B cell (primary cell): ENCODE measurements around the gene RYK. TPM values are rescaled to one million over a fixed set of nuclear protein-coding genes. Genes with fewer than 3 reads are reported as not detected.
A peak's percentile ranks its signal among the peaks of the same experiment; 100 is the strongest.

Experiments used
- ATAC-seq: fragments of 200-7000 bp; cut with Tn5 transposase; one replicate; pipeline ENCODE4 v1.10.0; 2021; ENCODE audit warnings: low read depth, mild to moderate bottlenecking, moderate number of reproducible peaks, moderate library complexity
- CTCF ChIA-PET: fragments of 350-600 bp; sonication (Branson Sonifier 250); formaldehyde crosslinking; loops from one replicate; lab custom pipeline; 2021; ENCODE audit warnings: antibody characterized with exemption, inconsistent platforms; lab: Charles Lee
- POLR2A ChIA-PET: fragments of 350-600 bp; sonication (Branson Sonifier 250); formaldehyde crosslinking; loops from one replicate; lab custom pipeline; 2021; ENCODE audit warnings: antibody characterized with exemption; lab: Charles Lee
- DNase-seq: peaks from one replicate; pipeline ENCODE4 v3.0.0; 2013
- H2AFZ ChIP-seq: 2 replicates; pipeline ENCODE4 v1.6.1; 2012; ENCODE audit warnings: mild to moderate bottlenecking, low read depth, low read length; ENCODE audit not compliant: insufficient read depth, poor library complexity, severe bottlenecking
- H3K27ac ChIP-seq, 2 donors: 1 replicate in 1 of 2; 2 replicates in 1 of 2; pipeline ENCODE4 v1.5.1; 2012 to 2013; ENCODE audit warnings: low read length in 2 of 2, mild to moderate bottlenecking in 2 of 2, moderate library complexity in 1 of 2
- H3K27me3 ChIP-seq, 4 experiments: fragments of 200-600 bp in 1 of 4; sonication (generic) in 1 of 4; replicated peaks in 1 of 4; 1 replicate in 2 of 4; 2 replicates in 2 of 4; pipeline versions ENCODE4 v1.6.1 to v1.7.0; 2013 to 2016; ENCODE audit warnings: low read length in 3 of 4, mild to moderate bottlenecking in 2 of 4, mixed read lengths in 1 of 4, moderate library complexity in 1 of 4; ENCODE audit not compliant: insufficient read depth in 4 of 4, control insufficient read depth in 3 of 4; ENCODE audit errors: control extremely low read depth in 1 of 4
- H3K36me3 ChIP-seq, 2 experiments: replicated peaks in 1 of 2; 1 replicate in 1 of 2; 2 replicates in 1 of 2; pipeline versions ENCODE4 v1.6.1 to v1.7.1; 2013; ENCODE audit warnings: low read length in 1 of 2; ENCODE audit not compliant: insufficient read depth in 2 of 2, control insufficient read depth in 1 of 2; ENCODE audit errors: control extremely low read depth in 1 of 2, extremely low read depth in 1 of 2
- H3K4me1 ChIP-seq, 2 donors: fragments of 200-600 bp in 1 of 2; sonication (generic) in 1 of 2; 1 replicate in 1 of 2; 2 replicates in 1 of 2; pipeline versions ENCODE4 v1.5.1 to v1.6.1; 2013 to 2017; ENCODE audit warnings: low read length in 2 of 2; ENCODE audit not compliant: control insufficient read depth in 2 of 2, insufficient read depth in 2 of 2
- H3K4me2 ChIP-seq: replicated peaks from 2 replicates; pipeline ENCODE3; 2012; ENCODE audit warnings: mild to moderate bottlenecking, low read depth, low read length; ENCODE audit not compliant: poor library complexity, severe bottlenecking
- H3K4me3 ChIP-seq, 5 experiments: fragments of 200-600 bp in 1 of 5; sonication (generic) in 1 of 5; 1 replicate in 3 of 5; 2 replicates in 2 of 5; pipeline versions ENCODE4 v1.5.1 to v1.7.0; 2011 to 2016; ENCODE audit warnings: low read length in 4 of 5, mild to moderate bottlenecking in 4 of 5, low read depth in 2 of 5, control low read depth in 1 of 5, moderate library complexity in 1 of 5; ENCODE audit not compliant: insufficient read depth in 1 of 5; ENCODE audit errors: control extremely low read depth in 1 of 5, extremely low read depth in 1 of 5
- H3K79me2 ChIP-seq: fragments of 200-600 bp; sonication (generic); one replicate; pipeline ENCODE4 v1.6.0; 2016; ENCODE audit warnings: low read length; ENCODE audit not compliant: control insufficient read depth, insufficient read depth
- H3K9ac ChIP-seq: fragments of 200-600 bp; sonication (generic); 2 replicates; pipeline ENCODE4 v1.6.1; 2017; ENCODE audit warnings: mild to moderate bottlenecking, low read length, moderate library complexity
- H3K9me3 ChIP-seq, 3 donors: one replicate each; pipeline versions ENCODE4 v1.6.1 to v1.7.1; 2013; ENCODE audit warnings: low read length in 2 of 3; ENCODE audit not compliant: control insufficient read depth in 2 of 3, insufficient read depth in 1 of 3; ENCODE audit errors: control extremely low read depth in 1 of 3
- H4K20me1 ChIP-seq: 2 replicates; pipeline ENCODE4 v1.6.0; 2012; ENCODE audit warnings: mild to moderate bottlenecking, low read length; ENCODE audit not compliant: insufficient read depth, control insufficient read depth, poor library complexity, severe bottlenecking
- H3K27ac Mint-ChIP-seq: one replicate; pipeline ENCODE4 v1.8.0; 2021; ENCODE audit warnings: mixed read lengths
- H3K27me3 Mint-ChIP-seq: one replicate; pipeline ENCODE4 v1.8.0; 2021; ENCODE audit warnings: mixed read lengths
- H3K4me1 Mint-ChIP-seq: one replicate; pipeline ENCODE4 v1.8.0; 2021; ENCODE audit warnings: mixed read lengths
- H3K4me3 Mint-ChIP-seq: one replicate; pipeline ENCODE4 v1.8.0; 2021; ENCODE audit warnings: mixed read lengths
- H3K9me3 Mint-ChIP-seq: one replicate; pipeline ENCODE4 v1.8.0; 2022; ENCODE audit warnings: mixed read lengths; ENCODE audit not compliant: insufficient read depth
- EZH2 ChIP-seq: IDR thresholded peaks from 2 replicates; pipeline ENCODE4 v1.6.1; 2012; ENCODE audit warnings: borderline replicate concordance, low read depth, mild to moderate bottlenecking, moderate library complexity, low read length; ENCODE audit not compliant: insufficient read depth, poor library complexity, severe bottlenecking
- WGBS: methylation state at CpG from one replicate; pipeline ENCODE4 v1.1.5; 2013; ENCODE audit warnings: missing lambda C conversion rate; ENCODE audit not compliant: insufficient coverage; 5-methylcytosine and 5-hydroxymethylcytosine counted together
- intact Hi-C: fragments of 100-400 bp; cut with micrococcal nuclease; formaldehyde crosslinking; loops from one replicate; pipeline ENCODE4 v1.10.0; 2022
- polyA plus RNA-seq: library from polyadenylated mRNA; depleted of rRNA; stranded (reverse); fragments of >200 nt; gene quantifications from 2 replicates; pipeline ENCODE4 v1.2.3, GENCODE V29; 2012
- total RNA-seq, 2 donors: library from RNA; stranded (reverse); fragments of 120-200 nt in 1 of 2; gene quantifications; 1 replicate in 1 of 2; 2 replicates in 1 of 2; pipeline versions ENCODE4 v1.2.3 to v1.2.4, GENCODE V29; 2013 to 2022
- TF ChIP-seq, protein P1 (sequence below): fragments of 200-600 bp; IDR thresholded peaks from one replicate; pipeline ENCODE4 v1.8.0; 2022; ENCODE audit warnings: antibody characterized with exemption, mild to moderate bottlenecking

Gene RYK
- total and polyA plus RNA-seq, 2 donors (not counting 1 experiment from before 2014, with no cell fraction given), result 16.9 to 67.7 TPM

DNA sequence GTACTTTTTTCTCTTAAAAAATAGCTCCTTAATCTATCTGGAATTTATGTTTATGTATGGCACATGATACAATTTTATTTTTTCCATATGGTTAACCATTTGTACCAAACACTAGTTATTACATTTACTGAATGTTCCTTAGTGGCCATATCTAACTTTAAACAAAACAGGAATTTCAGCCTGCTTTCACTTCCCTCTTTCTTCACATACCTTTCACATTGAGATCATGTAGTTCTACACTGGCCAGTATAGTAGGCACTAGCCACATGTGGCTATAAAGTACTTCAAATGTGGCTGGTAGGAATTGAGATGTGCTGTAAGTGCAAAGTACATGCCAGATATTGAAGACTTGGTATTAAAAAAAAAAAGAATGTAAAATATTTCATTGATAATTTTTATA is 4.7 kb upstream of the RYK start:
- H3K27me3 Mint-ChIP-seq, result peaks cover 8% of the 10 kb centered on the region
- no peak overlapping the region for H3K4me2 ChIP-seq
- no peak overlapping the region for H2AFZ ChIP-seq
- no peak overlapping the region for H3K4me3 Mint-ChIP-seq
- H4K20me1 ChIP-seq, result no peaks in the 10 kb centered on the region
- no peak overlapping the region for H3K27ac Mint-ChIP-seq
- H3K27me3 ChIP-seq, result no peaks in the 10 kb centered on the region
- peaks cover 7% of the 10 kb centered on the region for H3K79me2 ChIP-seq
- no peaks in the 10 kb centered on the region for H3K36me3 ChIP-seq
- no peak overlapping the region for H3K27ac ChIP-seq
- H3K9ac ChIP-seq, result no peak overlapping the region
- peaks cover 22% of the 10 kb centered on the region for H3K4me1 Mint-ChIP-seq
- no peak for ATAC-seq
- peaks cover 0 to 1% (median 0%) of the 10 kb centered on the region in 3 donors for H3K9me3 ChIP-seq
- peaks cover 8 to 15% of the 10 kb centered on the region in 2 donors for H3K4me1 ChIP-seq
- TF ChIP-seq, protein P1, sequence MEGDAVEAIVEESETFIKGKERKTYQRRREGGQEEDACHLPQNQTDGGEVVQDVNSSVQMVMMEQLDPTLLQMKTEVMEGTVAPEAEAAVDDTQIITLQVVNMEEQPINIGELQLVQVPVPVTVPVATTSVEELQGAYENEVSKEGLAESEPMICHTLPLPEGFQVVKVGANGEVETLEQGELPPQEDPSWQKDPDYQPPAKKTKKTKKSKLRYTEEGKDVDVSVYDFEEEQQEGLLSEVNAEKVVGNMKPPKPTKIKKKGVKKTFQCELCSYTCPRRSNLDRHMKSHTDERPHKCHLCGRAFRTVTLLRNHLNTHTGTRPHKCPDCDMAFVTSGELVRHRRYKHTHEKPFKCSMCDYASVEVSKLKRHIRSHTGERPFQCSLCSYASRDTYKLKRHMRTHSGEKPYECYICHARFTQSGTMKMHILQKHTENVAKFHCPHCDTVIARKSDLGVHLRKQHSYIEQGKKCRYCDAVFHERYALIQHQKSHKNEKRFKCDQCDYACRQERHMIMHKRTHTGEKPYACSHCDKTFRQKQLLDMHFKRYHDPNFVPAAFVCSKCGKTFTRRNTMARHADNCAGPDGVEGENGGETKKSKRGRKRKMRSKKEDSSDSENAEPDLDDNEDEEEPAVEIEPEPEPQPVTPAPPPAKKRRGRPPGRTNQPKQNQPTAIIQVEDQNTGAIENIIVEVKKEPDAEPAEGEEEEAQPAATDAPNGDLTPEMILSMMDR, result no peak
- TF ChIP-seq EZH2, result no peak
- peak; percentile 35 for DNase-seq
- H3K4me3 ChIP-seq, result no peak overlapping the region
- ChIA-PET CTCF (interaction anchor here (0.6 to 1.6 kb wide), 4 partner anchors 15 to 47 kb away, joined by 3 read pairs; no protein-coding TSS in a partner anchor), POLR2A (no interaction called here)
- H3K9me3 Mint-ChIP-seq, result no peaks in the 10 kb centered on the region
- intact Hi-C loops, result loop anchor here (10.0 kb wide), 2 partner anchors 1531 to 1841 kb away; partner anchors contain the start of genes DNAJC13 and NPHP3

- H4K20me1 ChIP-seq, result peaks cover 10% of the 10 kb centered on the region
- H3K4me1 ChIP-seq, result peaks cover 19 to 27% of the 10 kb centered on the region in 2 donors
- 100% methylated on average over 1 of the region's 1 CpG for WGBS
- H3K36me3 ChIP-seq, result no peaks in the 10 kb centered on the region
- intact Hi-C loops, result loop anchor here (5.0 to 10.0 kb wide), 3 partner anchors 446 to 1839 kb away; partner anchors contain the start of genes DNAJC13, NPHP3 and SRPRB
- no peak overlapping the region for H2AFZ ChIP-seq
- peak overlapping the region; percentile 64 for H3K27ac Mint-ChIP-seq
- ATAC-seq, result no peak
- H3K27me3 Mint-ChIP-seq, result no peaks in the 10 kb centered on the region
- no peaks in the 10 kb centered on the region for H3K27me3 ChIP-seq
- H3K4me1 Mint-ChIP-seq, result peaks cover 36% of the 10 kb centered on the region
- TF ChIP-seq, protein P1, result no peak
- TF ChIP-seq EZH2, result no peak
- no peak overlapping the region for H3K27ac ChIP-seq
- peaks cover 17% of the 10 kb centered on the region for H3K79me2 ChIP-seq
- no peak overlapping the region for H3K9ac ChIP-seq
- H3K4me2 ChIP-seq, result no peak overlapping the region
- H3K4me3 ChIP-seq, result no peak overlapping the region
- no peaks in the 10 kb centered on the region for H3K9me3 ChIP-seq
- no peak for DNase-seq
- POLR2A ChIA-PET, result no interaction called here
- peak overlapping the region; percentile 30 for H3K4me3 Mint-ChIP-seq
- CTCF ChIA-PET, result interaction anchor here (1.5 kb wide), 1 partner anchor 16 kb away, joined by 3 read pairs; no protein-coding TSS in a partner anchor
- no peaks in the 10 kb centered on the region for H3K9me3 Mint-ChIP-seq
Observed at GRCh38 chr3:134253475-134254226, 3.0 kb upstream of the RYK start.
